Stimulated activated CD8-positive, alpha-beta memory T cell treated with anti-CD3 and anti-CD28 coated beads, Interleukin-4, amount 100 ng/mL, for 48 hours (primary cell): Measurements from ENCODE around the gene CDX2.
"Not testable (repeated sequence)": the region's sequence is repeated elsewhere in the genome, so short reads cannot be mapped to it uniquely, and the experiment has no call there.

Experiments used
- DNase-seq: peaks from one replicate; pipeline ENCODE4 v3.0.0-alpha.2; 2020

The CDX2 gene

DNA sequence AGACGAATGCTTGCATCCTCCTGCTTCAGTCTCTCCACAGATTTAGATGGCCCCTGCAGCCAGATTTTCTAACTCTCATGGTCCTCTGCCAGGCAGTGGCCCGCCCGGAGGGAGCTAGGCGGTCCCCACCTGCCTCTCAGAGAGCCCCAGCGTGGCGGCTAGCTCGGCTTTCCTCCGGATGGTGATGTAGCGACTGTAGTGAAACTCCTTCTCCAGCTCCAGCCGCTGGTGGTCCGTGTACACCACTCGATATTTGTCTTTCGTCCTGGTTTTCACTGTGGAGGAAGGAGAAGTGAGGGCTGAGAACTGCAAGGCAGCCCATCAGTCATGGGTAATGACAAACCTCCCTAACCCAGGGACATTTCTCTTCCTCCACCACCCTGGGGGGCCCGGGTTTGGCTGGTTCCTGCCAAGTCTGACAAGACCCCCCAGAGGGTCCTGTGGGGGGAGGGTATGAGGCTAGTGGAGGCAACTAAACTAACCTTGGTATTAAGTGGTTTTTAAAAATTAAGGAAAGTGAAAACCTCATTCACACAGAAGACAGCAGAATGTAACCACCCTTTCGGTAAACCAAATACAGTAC, 4.3 kb downstream of the CDX2 start:
- DNase-seq: no peak

- DNase-seq: not testable (repeated sequence)
Measured at GRCh38 chr13:27964206-27964605, 4.9 kb downstream of the CDX2 start.

DNA sequence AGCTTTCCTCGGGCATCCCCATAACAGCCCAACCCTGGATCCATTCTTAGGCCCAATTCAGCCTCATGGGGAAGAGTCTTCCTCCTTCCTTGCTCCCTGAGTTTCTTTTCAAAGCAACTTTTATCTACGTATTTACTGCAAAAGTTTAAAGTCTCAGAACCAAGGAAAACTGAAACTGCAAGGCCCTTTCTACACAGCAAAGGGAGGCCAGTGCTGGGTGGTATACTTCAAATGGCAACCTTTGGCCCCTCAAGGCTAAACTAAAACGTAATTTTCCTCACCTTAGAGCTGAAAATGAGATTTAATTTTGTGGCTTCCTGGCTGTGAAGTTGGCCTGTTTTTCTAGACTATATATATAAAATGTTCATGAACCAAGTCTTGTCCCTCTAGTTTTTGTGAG, 5.6 kb downstream of the CDX2 start:
- no peak for DNase-seq

DNA sequence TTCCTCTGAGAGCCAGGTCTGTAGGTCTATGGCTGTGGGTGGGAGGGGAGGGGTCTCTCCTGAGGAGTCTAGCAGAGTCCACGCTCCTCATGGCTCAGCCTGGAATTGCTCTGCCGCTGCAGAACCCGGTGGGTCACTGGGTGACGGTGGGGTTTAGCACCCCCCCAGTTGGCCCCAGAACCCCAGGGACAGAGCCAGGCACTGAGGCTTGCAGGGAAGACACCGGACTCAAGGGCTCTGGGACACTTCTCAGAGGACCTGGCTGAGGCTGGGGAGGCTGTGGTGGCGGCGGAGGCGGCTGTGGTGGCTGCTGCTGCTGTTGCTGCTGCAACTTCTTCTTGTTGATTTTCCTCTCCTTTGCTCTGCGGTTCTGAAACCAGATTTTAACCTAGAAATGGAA, 6.1 kb downstream of the CDX2 start:
- DNase-seq: no peak

DNA sequence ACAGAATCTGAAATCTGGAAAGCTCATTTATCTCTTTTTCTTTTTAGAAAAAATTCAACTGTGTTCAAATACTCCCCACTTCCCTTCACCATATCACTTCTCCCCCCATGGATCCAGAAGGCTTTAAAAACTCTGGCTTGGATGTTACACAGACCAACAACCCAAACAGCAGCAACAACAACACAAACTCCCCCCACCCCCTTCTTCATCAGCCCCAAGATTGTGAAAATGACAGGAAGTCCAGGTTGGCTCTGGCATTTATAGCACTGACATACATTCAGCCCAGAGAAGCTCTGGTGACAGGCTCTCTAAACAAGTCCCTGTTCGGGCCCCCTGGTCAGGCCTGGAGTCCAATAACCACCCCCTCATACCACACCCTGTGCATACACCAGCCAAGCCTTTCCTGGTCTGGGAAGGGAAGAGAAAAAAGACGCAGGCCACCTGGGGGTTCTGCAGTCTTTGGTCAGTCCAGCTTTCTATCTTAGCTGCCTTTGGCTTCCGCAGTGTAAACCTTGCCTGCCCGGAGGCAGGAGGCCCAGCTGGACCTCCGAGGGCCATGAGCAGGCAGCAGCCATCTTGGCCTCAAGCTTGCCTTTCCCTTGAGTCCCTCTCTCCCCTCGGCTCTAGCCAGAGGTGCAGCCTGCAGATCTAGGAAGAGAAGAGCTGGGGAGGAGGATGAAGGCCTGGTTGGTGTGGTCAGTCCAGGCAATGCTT, 6.8 kb downstream of the CDX2 start:
- DNase-seq: no peak

DNA sequence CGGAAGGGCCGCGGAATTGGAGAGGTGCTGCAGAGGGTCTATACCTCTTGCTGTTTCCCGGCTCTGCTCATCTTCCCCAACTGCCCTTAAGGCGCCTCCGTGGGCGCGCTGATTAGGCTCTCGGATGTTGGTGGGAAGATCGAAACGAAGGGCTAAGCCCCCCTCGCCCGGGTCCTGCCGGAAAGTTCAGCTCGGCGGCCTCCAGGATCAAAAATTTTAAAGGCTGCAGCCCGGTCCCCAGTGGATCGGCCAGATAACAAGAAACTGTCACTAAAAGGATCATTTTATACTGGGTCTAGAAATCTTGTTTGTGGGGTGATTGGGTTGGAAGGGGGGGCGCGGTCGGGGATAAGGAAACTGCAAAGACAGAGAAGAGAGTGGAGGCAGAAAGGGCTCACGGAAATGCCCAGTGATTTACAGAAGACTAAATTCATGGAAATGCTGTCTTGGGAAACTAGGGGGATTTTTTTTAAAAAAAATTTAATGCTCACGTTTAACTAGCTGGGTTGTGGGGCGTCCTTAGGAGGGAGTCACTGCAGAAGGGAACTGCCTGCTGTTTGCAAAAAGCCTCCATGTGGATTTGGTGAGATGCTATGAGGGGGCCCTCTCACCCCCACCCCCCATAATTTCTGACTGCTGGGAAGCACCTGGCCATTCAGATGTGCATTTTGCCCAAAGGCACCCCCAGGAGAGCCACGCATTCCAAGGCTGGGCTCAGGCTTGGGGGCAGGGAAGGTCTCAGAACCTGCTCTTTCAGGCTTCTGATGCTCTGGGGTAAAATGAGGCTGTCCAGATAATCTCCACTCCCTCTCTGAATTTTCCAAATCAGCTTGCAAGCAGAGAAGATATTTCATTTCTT, 7.7 kb downstream of the CDX2 start:
- DNase-seq: no peak

DNA sequence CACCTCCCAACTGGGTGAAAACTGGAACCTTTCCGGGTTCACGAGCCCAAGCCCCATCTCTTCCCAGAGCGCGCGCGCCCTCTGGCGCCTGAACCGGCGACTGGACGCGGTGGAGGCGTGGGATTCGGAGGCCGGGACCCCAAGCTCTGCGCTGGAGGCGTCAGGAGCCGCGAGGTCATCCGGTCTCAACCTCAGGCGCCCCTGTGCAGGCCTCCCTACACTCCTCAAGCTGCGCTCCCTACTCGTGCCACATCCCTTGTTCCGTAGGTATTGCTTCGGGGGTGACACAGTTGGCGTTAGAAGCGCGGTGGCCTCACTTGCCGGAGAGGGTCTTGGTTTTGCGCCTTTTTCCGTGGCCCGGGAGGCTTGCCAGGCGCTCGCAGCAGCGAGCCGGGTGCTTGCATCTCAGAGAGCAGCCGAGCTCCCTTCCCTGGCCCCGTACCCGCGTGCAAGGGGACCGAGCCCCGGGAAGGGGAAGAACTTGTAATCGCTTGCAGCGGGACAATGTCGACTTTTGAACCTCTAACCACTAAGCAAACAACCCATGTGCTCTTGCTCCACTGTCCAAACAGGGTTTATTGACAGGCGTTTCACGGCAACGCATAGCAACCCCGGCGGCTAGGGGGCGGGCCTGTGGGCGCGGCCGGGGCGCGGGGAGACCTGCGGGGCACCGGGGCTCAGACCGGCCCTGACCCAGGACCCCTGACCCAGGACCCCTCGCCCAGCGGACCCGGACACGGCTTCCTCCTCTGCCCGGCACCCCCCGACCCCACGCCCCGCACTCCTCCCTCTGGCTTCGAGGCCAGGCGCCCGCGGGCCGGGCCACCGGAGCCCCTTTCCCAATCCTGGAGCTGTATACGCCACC, 8.5 kb downstream of the CDX2 start:
- DNase-seq: peak; percentile 72

GRCh38 chr13:27959976-27960361, 9.1 kb downstream of the CDX2 start:
- no peak for DNase-seq

- no peak for DNase-seq
Measured at GRCh38 chr13:27956576-27957300, 12.4 kb downstream of the CDX2 start.

GRCh38 chr13:27955014-27955591, 14.0 kb downstream of the CDX2 start:
- DNase-seq: no peak

DNA sequence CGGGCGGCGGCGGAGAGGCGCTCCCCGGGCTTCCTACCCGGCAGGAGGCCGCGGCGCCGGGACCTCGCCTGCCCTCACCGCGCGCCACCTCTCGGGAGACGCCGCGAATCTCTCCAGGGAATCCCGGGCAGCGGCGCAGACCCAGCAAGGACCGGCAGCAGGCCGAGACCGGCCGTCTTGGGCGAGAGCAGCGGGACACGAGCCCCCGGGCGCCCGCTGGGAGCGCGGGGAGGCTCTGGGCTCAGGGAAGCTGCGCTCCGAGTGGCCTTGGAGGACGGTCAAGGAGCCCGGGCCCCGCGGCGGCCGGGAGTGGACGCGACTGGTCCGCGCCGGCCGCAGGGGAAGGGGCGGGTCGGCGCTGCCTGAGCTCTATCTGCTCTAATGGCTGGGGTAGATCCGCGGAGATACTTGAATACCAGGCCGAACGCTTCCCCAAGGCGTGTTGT, 14.7 kb downstream of the CDX2 start:
- no peak for DNase-seq

- peak; percentile 83 for DNase-seq
Measured at GRCh38 chr13:27953676-27954405, 15.3 kb downstream of the CDX2 start.

DNA sequence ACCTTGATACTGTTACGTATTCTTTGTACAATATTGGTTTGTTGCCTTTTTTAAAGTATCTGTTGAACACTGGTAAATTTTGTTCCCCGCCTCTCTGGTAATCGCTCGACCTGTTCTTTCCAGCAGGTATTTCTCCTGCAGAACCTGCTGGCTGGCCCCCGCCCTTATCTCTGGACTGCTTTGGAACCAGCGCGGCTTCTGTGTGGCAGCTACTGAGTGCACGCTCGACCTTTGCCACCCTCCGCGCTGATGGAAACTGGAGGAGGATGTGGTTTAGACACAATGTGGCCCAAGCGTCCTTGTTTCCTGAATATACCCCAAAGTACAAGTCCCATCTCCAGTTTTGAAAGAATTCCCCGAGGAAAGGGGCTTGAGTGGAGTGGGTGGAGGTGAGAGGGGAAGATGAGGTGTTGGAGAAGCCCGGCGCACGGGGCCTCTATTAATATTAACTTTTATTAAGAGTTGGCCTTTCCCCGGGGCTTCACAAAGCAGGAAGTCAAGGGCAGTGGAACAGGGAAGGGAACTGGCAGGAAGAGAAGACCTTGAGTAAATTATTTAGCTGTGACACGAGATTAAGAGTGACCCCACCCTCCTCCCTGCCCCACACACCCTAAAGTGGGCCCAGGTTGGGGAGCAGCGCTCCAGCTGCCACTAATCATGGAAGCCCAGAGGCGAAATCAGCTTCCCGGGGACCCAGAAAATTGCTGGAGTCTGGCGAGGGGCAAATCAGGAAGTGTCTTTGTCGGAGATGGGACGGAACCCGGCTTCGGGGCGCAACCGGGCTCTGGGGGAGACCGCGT, 16.0 kb downstream of the CDX2 start:
- no peak for DNase-seq

- no peak for DNase-seq
Measured at GRCh38 chr13:27942972-27943371, 26.1 kb downstream of the CDX2 start.

GRCh38 chr13:27933580-27934328, 35.4 kb downstream of the CDX2 start:
- no peak for DNase-seq

- DNase-seq: no peak
Measured at GRCh38 chr13:27933118-27933517, 36.0 kb downstream of the CDX2 start.

DNA sequence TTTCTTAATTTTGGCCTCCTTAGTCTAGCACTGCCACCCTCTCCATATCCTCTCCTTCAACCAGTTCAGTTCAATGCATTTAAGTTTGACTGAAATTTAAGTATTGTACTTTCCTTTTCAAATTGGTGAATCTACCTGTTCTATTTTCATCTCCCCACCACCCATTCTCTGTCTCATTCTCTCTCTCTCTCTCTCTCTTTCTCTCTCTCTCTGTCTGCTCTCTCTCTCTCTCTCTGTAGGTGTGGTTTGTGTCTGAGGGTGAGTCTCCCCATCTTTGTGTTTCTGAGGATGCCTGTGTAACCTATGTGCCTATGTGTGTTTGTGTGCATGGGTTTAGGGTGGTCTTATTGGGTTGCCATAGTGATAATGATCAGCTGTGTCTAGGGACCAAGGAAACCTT, 39.2 kb downstream of the CDX2 start:
- no peak for DNase-seq

GRCh38 chr13:27928805-27929753, 40.0 kb downstream of the CDX2 start:
- no peak for DNase-seq
